Activated T-helper 1 cell treated with Interleukin-2 at 50 U/mL for 16 hours (primary cell): Measurements from ENCODE around the gene OTOG.

Experiments used
- DNase-seq: peaks from one replicate; pipeline ENCODE4 v3.0.0-alpha.2; 2020; ENCODE audit warnings: low read depth

The OTOG gene

GRCh38 chr11:17519061-17519885, 27.8 kb upstream of the OTOG start:
- no peak for DNase-seq

- no peak for DNase-seq
Measured at GRCh38 chr11:17521106-17521900, 25.8 kb upstream of the OTOG start.

- DNase-seq = no peak
Measured at GRCh38 chr11:17522655-17523054, 24.4 kb upstream of the OTOG start.

- no peak for DNase-seq
Measured at GRCh38 chr11:17524221-17524620, 22.8 kb upstream of the OTOG start.

- DNase-seq = no peak
Measured at GRCh38 chr11:17525570-17525969, 21.5 kb upstream of the OTOG start.

GRCh38 chr11:17526326-17526725, 20.7 kb upstream of the OTOG start:
- no peak for DNase-seq

GRCh38 chr11:17526931-17527627, 20.0 kb upstream of the OTOG start:
- DNase-seq = no peak

- DNase-seq = no peak
Measured at GRCh38 chr11:17527628-17527995, 19.4 kb upstream of the OTOG start.

GRCh38 chr11:17528181-17528691, 18.8 kb upstream of the OTOG start:
- no peak for DNase-seq

- no peak for DNase-seq
Measured at GRCh38 chr11:17528906-17529843, 17.9 kb upstream of the OTOG start.

- DNase-seq = no peak
Measured at GRCh38 chr11:17529844-17530185, 17.2 kb upstream of the OTOG start.

GRCh38 chr11:17531071-17531600, 15.9 kb upstream of the OTOG start:
- DNase-seq = no peak

- DNase-seq = no peak
Measured at GRCh38 chr11:17531636-17532113, 15.4 kb upstream of the OTOG start.

- DNase-seq = no peak
Measured at GRCh38 chr11:17532784-17533183, 14.3 kb upstream of the OTOG start.

- DNase-seq = no peak
Measured at GRCh38 chr11:17533341-17533740, 13.7 kb upstream of the OTOG start.

GRCh38 chr11:17533778-17534415, 13.2 kb upstream of the OTOG start:
- DNase-seq = no peak

- DNase-seq = no peak
Measured at GRCh38 chr11:17535488-17535887, 11.6 kb upstream of the OTOG start.

- no peak for DNase-seq
Measured at GRCh38 chr11:17537261-17537660, 9.8 kb upstream of the OTOG start.

- DNase-seq = no peak
Measured at GRCh38 chr11:17538054-17538453, 9.0 kb upstream of the OTOG start.

- no peak for DNase-seq
Measured at GRCh38 chr11:17538731-17539130, 8.3 kb upstream of the OTOG start.

- no peak for DNase-seq
Measured at GRCh38 chr11:17540807-17541206, 6.3 kb upstream of the OTOG start.
